GM19240 (cell line): ENCODE data around the gene CCDC74A.
A peak's percentile ranks its signal among the peaks of the same experiment; 100 is the strongest.
"Not testable (repeated sequence)": the region's sequence is repeated elsewhere in the genome, so short reads cannot be mapped to it uniquely, and the experiment has no call there.

Experiments used
- DNase-seq: peaks from one replicate; pipeline ENCODE4 v3.0.0; 2011; ENCODE audit warnings: low spot score; ENCODE audit not compliant: insufficient read length

CCDC74A gene

DNA sequence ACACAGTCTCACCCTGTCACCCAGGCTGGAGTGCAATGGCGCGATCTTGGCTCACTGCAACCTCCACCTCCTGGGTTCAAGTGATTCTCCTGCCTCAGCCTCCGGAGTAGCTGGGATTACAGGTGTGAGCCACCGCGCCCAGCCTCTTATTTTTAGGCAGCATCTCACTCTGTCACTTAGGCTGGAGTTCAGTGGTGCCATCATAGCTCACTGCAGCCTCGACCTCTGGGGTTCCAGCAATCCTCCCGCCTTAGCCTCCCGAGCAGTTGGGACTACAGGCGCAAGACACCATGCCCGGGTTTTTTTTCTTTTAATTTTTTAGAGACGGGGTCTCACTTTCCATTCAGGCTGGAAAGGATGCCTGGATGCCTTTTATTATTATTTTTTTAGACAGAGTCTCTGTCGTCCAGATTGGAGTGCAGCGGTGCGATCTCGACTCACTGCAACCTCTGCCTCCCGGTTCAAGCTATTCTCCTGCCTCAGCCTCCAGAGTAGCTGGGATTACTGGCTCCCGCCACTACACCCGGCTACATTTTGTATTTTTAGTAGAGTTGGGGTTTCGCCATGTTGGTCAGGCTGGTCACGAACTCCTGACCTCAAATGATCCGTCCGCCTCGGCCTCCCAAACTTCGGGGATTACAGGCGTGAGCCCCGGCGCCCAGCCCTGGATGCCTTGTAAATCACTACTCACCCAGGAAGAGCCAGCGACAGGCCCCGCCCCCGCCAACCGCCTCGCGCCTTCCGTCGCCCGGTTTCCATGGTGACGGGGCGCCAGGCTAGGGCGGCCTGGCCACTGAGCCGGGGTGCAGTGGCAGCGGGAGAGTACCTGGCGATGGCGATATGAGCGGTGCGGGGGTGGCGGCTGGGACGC, at the start of gene CCDC74A:
CCDC74A (plus strand) TSS at position 758 of the 871 bp plus-strand sequence; CDS start at position 841, 83 bp downstream.
- not testable (repeated sequence) for DNase-seq

DNA sequence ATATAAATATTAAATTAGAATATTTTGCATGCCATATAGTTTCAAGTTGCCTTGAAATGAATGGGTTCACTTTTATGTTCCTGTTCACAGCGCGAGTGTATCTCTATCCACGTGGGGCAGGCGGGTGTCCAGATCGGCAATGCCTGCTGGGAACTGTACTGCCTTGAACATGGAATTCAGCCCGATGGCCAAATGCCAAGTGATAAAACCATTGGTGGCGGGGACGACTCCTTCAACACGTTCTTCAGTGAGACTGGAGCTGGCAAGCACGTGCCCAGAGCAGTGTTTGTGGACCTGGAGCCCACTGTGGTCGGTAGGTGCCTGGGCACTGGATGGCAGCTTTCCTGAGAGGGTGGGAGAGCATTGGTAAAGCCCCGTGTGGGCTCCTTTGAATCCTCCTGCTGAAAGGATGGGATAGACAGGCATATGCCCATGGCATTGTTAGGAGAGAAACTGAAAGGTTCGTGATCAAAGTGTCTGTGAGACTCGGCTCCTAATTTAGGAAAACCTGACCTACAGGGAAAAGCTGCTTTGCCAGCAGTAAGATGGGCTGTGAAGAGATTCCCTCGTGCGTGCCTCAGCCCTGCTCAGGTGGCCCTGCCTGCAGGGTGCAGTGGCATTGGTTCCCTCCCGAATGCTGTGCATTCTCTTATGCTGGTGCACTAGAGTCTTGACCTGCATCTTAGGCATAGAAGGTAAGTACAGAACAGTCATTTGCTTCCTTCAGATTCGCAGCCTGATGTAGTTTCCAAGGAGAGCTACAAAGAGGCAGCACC, 49.4 kb upstream of the CCDC74A start:
- not testable (repeated sequence) for DNase-seq

DNA sequence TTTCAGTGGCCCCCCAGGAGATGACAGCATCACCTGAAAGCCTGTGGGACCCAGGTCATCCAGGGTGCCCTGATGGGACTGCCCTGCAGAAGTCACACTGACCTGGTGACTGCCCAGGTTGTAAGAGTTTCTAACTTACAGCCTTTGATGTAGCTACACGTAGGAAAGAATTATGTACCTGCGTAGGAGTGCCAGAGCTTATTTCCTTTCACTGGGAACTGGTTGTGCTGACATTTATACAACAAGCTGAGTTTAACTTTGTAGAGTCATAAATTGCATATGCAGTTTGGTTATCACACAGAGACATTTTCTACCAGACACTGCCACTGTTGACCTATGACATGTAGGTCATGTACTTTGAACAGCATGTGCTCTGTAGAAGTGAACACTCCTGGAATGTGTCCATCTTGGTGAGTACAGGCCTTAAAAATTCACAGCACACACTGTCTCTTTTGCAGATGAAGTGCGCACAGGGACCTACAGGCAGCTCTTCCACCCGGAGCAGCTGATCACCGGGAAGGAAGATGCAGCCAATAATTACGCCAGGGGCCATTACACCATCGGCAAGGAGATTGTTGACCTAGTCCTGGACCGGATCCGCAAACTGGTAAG, 48.7 kb upstream of the CCDC74A start:
- not testable (repeated sequence) for DNase-seq

DNA sequence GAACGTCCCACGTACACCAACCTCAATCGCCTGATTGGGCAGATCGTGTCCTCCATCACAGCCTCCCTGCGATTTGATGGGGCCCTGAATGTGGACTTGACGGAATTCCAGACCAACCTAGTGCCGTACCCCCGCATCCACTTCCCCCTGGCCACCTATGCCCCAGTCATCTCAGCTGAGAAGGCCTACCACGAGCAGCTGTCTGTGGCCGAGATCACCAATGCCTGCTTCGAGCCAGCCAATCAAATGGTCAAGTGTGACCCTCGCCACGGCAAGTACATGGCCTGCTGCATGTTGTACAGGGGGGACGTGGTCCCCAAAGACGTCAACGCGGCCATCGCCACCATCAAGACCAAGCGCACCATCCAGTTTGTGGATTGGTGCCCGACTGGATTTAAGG, 47.3 kb upstream of the CCDC74A start:
- DNase-seq = not testable (repeated sequence)

DNA sequence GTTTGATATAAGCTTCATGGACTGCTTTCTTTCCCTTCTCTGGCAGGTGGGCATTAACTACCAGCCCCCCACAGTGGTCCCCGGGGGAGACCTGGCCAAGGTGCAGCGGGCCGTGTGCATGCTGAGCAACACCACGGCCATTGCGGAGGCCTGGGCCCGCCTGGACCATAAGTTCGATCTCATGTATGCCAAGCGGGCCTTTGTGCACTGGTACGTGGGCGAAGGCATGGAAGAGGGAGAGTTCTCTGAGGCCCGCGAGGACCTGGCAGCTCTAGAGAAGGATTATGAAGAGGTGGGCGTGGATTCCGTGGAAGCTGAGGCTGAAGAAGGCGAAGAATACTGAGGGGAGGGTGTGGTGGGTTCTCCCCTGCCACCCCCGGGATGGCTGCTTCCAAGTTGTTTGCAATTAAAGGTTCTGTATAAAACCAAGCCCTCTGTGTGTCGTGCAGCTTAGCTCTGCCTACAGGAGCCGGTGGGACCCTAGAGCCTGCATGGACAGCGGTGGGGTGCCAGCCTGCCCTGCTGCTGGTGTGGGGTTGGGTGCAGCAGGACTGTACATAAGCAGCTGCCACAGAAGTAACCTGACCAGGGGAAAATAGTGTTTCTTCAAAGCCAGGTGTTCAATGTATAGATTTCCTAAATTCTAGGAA, 45.1 kb upstream of the CCDC74A start:
- not testable (repeated sequence) for DNase-seq

DNA sequence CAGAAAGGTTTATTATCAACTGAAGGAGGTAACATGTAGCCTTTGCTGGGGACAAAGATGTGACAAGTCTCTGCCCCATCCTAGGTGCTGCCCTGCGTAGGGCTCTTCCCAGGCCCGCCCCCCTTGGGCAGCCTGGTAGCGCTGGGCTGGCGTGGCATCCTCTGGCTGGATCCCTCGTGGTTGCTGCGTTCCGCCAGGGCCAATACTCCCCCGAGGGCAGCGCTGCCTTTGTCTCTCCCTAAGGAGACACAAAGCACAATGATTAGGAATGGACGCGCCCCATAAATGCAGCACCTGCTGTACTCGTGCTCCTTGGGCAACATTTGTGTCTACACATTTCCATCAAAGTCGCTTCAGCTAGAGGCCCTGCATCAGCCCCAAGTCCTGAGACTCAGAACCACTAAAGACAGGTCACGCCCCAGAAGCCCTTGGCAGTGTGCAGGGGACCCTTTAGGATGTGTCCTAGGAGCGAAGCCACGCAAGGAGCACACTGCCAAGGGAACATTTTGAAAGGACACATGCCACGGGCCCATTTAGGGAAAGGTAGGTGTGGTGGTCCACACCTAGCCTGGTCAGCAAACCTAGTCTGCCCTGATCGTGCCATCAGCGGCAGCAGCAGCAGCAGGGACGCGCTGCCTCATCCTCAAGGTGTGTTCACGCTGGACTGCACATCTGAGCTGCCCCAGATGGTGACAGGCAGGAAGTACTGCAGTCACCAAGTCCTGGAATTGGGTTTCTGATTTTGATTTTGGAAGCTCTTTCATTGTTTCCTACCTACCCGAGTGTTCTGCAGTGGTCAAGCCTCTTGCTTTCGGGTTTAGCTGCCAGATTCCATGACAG, 43.5 kb upstream of the CCDC74A start:
- not testable (repeated sequence) for DNase-seq

DNA sequence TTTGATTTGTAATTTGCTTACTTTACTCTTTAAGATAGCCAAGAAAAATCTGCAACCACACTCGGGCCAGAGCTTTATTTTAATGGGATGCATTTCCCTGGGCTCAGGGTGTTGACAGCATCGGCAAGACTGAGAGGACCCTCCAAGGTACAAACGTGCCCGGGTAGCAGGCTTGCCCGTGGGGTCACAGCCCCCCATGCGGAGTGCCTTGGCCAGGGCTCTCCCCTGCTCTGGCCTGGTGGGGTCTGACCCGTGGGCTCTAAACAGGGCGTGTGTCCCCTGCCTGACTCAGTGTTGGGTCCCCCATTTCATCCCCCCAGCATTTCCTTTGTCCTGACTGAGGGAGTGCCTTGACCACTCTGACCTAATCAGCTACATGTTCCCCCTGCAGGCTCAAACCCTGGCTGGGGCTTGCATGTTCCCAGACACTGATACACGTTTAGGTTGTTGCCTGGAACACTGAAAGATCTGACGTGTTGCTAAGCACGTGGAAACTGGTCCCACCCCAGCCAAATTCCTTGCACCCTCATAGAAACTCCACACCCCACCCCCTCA, 42.7 kb upstream of the CCDC74A start:
- not testable (repeated sequence) for DNase-seq

DNA sequence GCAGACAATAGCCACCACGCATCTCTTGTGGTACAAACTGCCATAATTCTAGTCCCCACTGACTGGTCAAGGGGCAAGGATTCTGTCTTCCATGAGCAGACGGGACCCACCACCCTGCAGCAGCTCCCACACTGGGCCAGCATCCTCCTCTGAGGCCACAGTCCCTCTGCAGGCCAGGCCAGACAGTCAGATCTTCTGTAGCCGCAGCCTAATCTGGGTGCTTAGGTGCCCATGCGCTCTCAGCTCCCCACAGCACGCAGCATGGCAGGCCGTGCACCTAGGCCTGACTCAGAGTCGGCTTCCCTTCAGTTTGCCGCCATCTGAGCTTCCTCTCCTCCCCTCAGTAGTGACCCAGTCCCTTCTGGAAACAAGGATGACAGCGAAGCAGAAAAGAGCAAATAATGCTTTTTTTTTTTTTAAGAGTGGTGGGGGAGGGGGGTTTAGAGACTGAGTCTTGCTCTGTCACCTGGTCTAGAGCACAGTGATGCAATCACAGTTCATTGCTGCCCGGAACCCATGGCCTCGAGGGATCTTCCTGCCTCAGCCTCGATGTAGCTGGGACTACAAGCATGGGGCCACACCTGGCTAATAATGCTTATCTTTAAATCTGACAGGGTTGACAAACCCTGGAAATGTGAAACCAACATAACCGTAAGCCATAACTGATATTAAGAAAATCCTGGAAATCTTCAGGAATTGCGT, 41.3 kb upstream of the CCDC74A start:
- DNase-seq = not testable (repeated sequence)

DNA sequence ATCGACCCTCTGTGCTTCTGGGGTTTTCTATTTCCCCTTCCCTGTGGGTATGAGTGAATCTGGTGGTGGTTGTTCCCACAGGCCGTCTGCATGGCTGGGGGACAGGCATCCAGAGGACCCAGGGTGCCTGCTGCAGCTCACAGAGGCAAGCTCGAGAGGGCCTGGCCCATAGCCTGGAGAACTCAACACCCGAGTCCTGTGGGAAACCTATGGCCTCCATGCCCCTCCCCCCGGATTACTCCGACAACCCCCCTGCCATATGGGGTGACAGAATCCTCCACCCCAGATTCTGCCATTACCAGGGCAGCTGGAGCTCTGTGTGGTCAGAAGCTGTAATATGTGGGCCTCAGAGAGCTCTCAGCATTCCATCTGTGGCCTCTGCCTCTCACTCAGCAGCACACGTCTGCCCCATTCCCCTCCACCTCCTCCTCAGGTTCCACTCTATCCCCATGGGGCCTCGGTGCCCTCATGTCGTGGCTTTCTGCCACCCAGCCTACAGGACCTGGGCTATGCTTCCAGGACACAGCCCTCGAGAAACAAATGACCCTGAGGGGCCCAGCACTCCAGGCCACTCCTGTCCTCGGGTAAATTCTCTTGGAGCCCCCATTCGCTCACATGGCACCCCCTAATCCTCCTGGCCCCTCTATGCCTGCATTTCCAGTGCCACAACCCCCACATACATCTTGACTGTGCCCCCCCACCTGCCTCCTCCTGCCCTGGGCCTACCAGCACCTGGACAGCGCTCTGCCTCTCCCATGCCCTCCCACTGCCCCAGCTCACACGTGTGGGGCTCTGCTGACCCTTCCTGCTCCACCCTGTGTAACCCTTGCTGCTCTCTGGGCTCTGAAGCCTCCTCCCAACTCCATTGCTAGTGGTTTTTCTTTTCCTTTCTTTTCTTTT, 39.1 kb upstream of the CCDC74A start:
- no peak for DNase-seq

DNA sequence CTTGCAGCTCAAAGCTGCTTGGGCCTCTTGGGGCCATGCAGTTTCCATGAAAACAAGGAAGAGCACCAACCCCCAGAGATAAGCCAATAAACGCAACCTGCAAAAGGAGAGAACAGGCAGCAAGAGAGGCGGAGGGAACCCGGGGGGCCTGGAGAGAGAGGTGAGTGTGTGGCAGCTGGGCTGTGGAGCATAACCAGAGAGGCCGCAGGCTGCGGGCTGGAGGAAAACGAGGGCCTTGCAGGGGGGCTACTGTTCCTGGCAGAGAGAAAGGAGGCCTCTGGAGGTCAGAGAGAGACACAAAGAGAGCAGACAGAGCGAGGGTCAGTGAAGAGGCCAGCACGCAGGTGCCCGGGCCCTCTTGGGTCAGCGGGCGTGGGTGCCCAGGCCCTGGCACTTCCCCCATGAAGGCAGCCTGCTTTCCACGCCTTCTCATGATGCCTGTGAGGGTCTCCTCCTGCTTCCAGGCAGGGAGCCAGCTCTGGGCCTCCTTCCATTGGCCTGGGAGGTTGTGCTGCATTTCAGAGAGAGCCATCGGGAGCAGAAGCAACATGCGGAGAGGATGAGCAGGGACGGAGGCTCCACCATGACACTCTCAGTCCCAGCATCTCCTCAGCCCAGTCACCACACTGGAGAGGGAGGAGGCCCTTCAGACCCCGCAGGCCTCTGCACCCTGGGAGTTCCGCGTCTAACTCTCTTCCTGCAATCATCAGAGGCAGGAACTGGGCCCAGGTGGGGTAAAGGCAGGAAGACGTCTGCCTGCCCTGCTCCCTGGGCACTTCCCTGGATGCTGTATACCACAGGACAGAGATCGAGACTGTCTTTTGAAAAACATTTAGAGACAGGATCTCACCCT, 36.8 kb upstream of the CCDC74A start:
- not testable (repeated sequence) for DNase-seq

DNA sequence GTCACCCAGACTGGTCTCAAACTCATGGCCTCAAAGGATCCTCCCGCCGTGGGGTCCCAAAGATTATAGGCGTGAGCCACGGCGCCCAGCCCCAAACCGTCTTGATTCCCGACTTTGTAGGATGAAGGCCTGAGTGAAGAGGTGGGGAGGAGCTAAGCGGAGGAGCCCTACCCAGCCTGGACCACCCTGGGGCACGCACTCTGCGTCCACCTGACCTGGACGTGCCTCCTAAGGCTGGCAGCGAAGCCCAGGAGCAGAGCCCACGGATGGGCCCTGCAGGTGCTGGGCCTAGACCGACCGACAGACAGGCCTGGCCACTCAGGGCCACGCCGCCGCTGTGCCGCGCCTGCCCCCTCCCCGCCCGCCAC, 36.2 kb upstream of the CCDC74A start:
- not testable (repeated sequence) for DNase-seq

DNA sequence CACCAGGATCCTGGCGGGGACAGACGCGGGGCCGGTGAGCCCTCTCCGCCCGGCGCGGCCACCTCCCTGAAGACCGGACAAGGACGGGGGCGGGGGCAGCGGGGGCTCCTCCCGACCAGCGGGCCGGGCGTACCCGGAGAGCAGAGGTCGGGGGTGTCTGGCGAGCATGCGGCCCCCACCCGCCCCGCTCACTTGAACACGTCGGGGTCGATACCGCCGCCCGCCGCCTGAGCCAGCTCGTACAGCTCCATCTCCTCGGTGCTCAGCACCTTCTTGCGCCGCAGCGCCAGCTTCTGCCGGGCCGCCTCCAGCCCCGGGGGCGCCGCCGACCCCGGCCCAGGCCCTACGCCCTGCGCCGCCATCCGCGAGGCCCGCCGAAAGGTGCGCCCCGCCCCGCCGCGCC, 35.7 kb upstream of the CCDC74A start, which contains the start of gene MZT2A:
MZT2A (minus strand) TSS at position 383 of the 403 bp plus-strand sequence; CDS start at position 362, 21 bp downstream.
- DNase-seq = not testable (repeated sequence)

DNA sequence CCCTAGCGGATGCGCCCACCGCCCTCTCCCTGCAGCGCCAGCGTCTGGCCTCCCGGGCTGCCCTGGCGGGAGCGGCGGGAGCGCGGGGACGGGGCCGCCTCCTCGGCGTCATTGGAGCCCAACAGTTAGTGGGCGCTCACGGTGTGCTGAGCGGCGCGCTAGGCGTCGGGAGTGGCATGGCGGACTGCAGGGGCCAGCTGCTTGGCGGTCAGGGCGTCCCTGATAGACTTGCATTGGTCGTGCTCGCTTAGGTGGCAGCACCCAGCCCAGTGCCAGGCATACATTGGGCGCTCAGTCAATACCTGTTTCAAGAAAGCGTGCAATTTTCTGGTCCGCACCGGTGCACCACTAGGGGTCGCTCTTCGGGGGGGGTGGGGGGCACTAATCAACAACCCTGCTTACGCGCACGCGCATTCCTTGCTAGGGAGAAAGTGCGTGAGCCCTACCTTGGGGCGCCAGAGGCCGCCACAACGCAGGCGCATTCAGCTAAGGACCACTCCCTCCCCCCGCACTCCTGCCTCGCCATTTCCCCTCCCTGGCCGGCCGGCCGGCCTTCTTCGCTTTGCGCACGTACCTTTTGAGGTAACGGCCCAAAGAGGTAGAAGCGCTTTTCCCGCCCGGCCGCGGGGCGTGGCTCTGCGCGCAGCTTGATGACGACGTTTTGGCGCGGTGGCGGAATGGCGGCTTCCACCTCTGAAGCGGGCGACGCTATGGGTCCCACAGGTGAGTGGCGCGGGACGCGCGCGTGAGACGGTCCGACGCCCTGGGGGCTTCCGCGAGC, 35.1 kb upstream of the CCDC74A start:
- peak; percentile 87 for DNase-seq

DNA sequence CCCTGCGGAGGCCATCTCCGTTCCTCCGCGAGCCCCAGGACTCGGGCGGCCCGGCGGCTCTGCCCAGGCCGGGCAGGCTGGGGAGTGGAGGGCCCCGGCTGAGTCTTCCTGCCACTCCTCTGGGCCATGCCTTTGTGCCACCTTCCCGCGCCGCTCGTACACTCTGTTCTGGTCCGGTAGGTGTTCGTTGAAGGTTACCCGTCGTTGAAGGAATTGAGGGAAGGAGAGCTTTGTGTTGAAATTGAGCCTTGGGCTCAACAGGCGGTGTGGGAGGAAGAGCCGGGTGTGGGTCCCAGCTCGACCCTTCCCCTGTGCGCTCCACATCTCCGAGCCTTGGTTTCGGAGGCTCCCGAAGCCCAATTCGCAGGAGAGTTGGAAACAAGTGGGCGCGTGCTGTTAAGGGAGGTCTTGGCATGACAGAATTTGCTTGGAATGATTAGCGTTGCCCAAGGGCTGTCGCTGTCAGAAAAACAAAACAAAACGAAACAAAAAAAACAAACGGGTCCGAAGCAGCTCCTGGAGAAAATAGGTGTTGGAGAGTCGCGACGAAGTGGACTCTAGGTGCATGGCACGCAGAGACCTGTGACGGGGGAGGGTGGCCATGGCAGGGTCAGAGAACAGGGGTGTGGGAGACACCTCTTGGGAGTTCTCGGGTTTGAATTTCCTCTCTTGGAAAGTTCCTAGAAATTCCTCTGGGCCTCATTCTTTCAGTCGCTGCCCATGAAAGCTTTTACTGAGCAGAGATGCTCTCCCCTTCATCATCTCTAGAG, 34.3 kb upstream of the CCDC74A start:
- DNase-seq = no peak

DNA sequence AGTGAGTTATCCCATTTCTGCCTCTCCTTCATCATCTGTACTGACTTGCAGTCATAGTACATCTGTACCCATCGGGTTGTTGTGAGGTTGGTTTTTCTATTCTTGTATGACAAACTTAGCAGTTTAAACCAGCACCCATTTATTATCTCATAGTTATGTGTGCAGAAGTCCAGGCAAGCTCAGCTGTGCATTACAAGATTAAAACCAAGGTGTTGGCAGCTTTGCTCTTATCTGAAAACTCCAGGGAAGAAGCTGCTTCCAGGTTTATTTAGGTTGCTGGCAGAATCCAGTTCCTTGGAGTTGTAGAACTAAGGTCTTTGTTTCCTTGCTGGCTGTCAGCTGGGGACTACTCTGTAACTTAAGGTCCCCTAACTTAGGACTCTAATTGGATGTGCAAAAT, 32.2 kb upstream of the CCDC74A start:
- DNase-seq = not testable (repeated sequence)
